HG03354 (cell line): ENCODE data around the gene CCSER2.
"Not testable (repeated sequence)": the region's sequence is repeated elsewhere in the genome, so short reads cannot be mapped to it uniquely, and the experiment has no call there.

Experiments
- ATAC-seq: cut with Tn5 transposase; IDR thresholded peaks from one replicate; pipeline ENCODE4 v1.9.1; 2021; ENCODE audit warnings: mild to moderate bottlenecking; ENCODE audit not compliant: unreplicated experiment, poor library complexity, severe bottlenecking

The CCSER2 gene

GRCh38 chr10:84416245-84416555, 87.8 kb downstream of the CCSER2 start:
- no peak for ATAC-seq

GRCh38 chr10:84423719-84424118, 95.3 kb downstream of the CCSER2 start:
- ATAC-seq, result no peak

GRCh38 chr10:84424731-84425167, 96.4 kb downstream of the CCSER2 start:
- peak; percentile 53 for ATAC-seq

GRCh38 chr10:84427903-84428650, 99.7 kb downstream of the CCSER2 start:
- no peak for ATAC-seq

- no peak for ATAC-seq
These were observed 100.3 kb downstream of the CCSER2 start for GRCh38 chr10:84428711-84429110.

- peak; percentile 100 for ATAC-seq
These were observed 101.6 kb downstream of the CCSER2 start for GRCh38 chr10:84429926-84430520.

GRCh38 chr10:84432891-84433290, 104.5 kb downstream of the CCSER2 start:
- ATAC-seq, result no peak

- ATAC-seq, result no peak
These were observed 112.4 kb downstream of the CCSER2 start for GRCh38 chr10:84440781-84441180.

GRCh38 chr10:84447701-84448400, 119.5 kb downstream of the CCSER2 start:
- ATAC-seq, result no peak

GRCh38 chr10:84449351-84449750, 121.0 kb downstream of the CCSER2 start:
- ATAC-seq, result not testable (repeated sequence)

- no peak for ATAC-seq
These were observed 123.6 kb downstream of the CCSER2 start for GRCh38 chr10:84452003-84452402.

GRCh38 chr10:84453303-84453702, 124.9 kb downstream of the CCSER2 start:
- no peak for ATAC-seq

- no peak for ATAC-seq
These were observed 127.7 kb downstream of the CCSER2 start for GRCh38 chr10:84456126-84456525.

GRCh38 chr10:84460520-84460919, 132.1 kb downstream of the CCSER2 start:
- ATAC-seq, result no peak

GRCh38 chr10:84469470-84469869, 141.1 kb downstream of the CCSER2 start:
- ATAC-seq, result no peak

GRCh38 chr10:84473136-84473535, 144.7 kb downstream of the CCSER2 start:
- no peak for ATAC-seq

GRCh38 chr10:84477398-84478128, 149.2 kb downstream of the CCSER2 start:
- ATAC-seq, result no peak

GRCh38 chr10:84478151-84478550, 149.8 kb downstream of the CCSER2 start:
- ATAC-seq, result no peak

- ATAC-seq, result no peak
These were observed 150.3 kb downstream of the CCSER2 start for GRCh38 chr10:84478679-84479078.

GRCh38 chr10:84484541-84484940, 156.2 kb downstream of the CCSER2 start:
- no peak for ATAC-seq
